Chondrocyte (in vitro differentiated cells): ENCODE measurements around the gene ARHGEF2. TPM values are rescaled to one million over a fixed set of nuclear protein-coding genes. Genes with fewer than 3 reads are reported as not detected.
A peak's percentile ranks its signal among the peaks of the same experiment; 100 is the strongest.
"Not testable (repeated sequence)": the region's sequence is repeated elsewhere in the genome, so short reads cannot be mapped to it uniquely, and the experiment has no call there.

Source experiments
- DNase-seq: peaks from one replicate; pipeline ENCODE4 v3.0.0; 2021; ENCODE audit warnings: mixed read lengths, low spot score
- H3K27ac Mint-ChIP-seq: one replicate; pipeline ENCODE4 v1.8.0; 2021; ENCODE audit warnings: mild to moderate bottlenecking, moderate library complexity, mixed read lengths; ENCODE audit not compliant: unreplicated experiment
- H3K27me3 Mint-ChIP-seq: 2 replicates; pipeline ENCODE4 v1.8.0; 2021; ENCODE audit warnings: low read depth, mixed read lengths
- H3K36me3 Mint-ChIP-seq: 2 replicates; pipeline ENCODE4 v1.8.0; 2021; ENCODE audit warnings: low read depth, mixed read lengths
- H3K4me1 Mint-ChIP-seq: 2 replicates; pipeline ENCODE4 v1.8.0; 2021; ENCODE audit warnings: low read depth, mild to moderate bottlenecking, mixed read lengths
- H3K4me3 Mint-ChIP-seq: one replicate; pipeline ENCODE4 v1.8.0; 2021; ENCODE audit warnings: mild to moderate bottlenecking, moderate library complexity, mixed read lengths; ENCODE audit not compliant: unreplicated experiment
- H3K9me3 Mint-ChIP-seq: 2 replicates; pipeline ENCODE4 v1.8.0; 2021; ENCODE audit warnings: low read depth, mixed read lengths
- CTCF ChIP-seq: fragments of 200-600 bp; sonication (generic); IDR thresholded peaks from 2 replicates; pipeline ENCODE4 v1.5.0; 2021; ENCODE audit warnings: antibody characterized with exemption, mild to moderate bottlenecking, moderate library complexity
- total RNA-seq: library from RNA; stranded (reverse); gene quantifications from 3 replicates; pipeline ENCODE4 v1.2.1, GENCODE V29; 2021

ARHGEF2 gene
- total RNA-seq, 1 donor from 2014 or later: 203 TPM

- H3K9me3 Mint-ChIP-seq: no peaks in the 10 kb centered on the region
- TF ChIP-seq CTCF: no peak
- H3K27ac Mint-ChIP-seq: no peak overlapping the region
- peaks cover 12% of the 10 kb centered on the region for H3K4me1 Mint-ChIP-seq
- H3K4me3 Mint-ChIP-seq: no peak overlapping the region
- no peak for DNase-seq
- H3K36me3 Mint-ChIP-seq: no peaks in the 10 kb centered on the region
- H3K27me3 Mint-ChIP-seq: no peaks in the 10 kb centered on the region
These were observed 11.8 kb upstream of the ARHGEF2 start for GRCh38 chr1:155990005-155990739.

DNA sequence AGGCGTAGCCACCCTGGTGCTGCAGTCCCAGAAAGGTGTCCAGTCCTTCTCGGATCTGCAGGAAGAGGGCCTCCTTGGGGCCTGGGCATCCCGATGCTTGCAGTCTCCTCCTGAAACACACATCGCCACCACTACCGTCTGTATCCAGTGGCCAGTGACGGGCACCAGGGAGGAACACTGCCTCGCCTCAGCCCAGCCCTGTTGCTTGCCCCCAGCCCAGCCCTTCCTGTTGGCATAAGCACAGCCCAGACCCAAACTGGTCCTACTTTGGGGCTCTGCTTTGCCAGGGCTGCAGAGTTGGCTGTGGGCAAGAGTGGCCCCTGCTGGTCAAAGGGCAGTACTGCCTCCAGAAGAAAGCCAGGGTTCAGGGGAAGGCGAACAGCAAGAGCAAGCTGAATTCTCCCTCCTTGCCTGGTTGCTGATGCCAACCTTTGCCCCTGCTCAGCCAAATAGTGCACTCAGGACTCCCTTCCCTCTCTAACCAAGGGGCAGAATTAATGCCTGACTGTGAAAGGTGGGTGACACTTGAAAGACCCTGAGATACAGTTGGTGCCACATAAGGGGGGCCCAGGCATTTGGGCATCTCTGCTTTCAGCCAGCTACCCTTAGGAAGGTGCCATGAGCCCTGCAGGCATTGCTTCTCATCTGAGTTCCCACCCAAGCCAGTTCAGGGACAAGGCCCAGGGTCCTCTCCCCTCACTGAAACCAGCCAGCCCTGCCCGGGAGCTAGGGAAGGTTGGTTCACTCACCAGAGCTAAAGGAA is 11.1 kb upstream of the ARHGEF2 start:
- H3K27ac Mint-ChIP-seq: peak overlapping the region; percentile 82
- DNase-seq: no peak
- peak; percentile 97 for TF ChIP-seq CTCF
- H3K27me3 Mint-ChIP-seq: no peaks in the 10 kb centered on the region
- no peaks in the 10 kb centered on the region for H3K36me3 Mint-ChIP-seq
- no peaks in the 10 kb centered on the region for H3K9me3 Mint-ChIP-seq
- peak overlapping the region; percentile 36 for H3K4me3 Mint-ChIP-seq
- H3K4me1 Mint-ChIP-seq: peaks cover 16% of the 10 kb centered on the region

- peak overlapping the region; percentile 68 for H3K27ac Mint-ChIP-seq
These were observed 6.7 kb upstream of the ARHGEF2 start for GRCh38 chr1:155984903-155985645.

GRCh38 chr1:155984341-155984740 is 6.0 kb upstream of the ARHGEF2 start:
- no peak for DNase-seq
- no peaks in the 10 kb centered on the region for H3K27me3 Mint-ChIP-seq
- peak overlapping the region; percentile 100 for H3K27ac Mint-ChIP-seq
- no peaks in the 10 kb centered on the region for H3K36me3 Mint-ChIP-seq
- H3K9me3 Mint-ChIP-seq: no peaks in the 10 kb centered on the region
- H3K4me1 Mint-ChIP-seq: peaks cover 61% of the 10 kb centered on the region
- H3K4me3 Mint-ChIP-seq: no peak overlapping the region
- TF ChIP-seq CTCF: no peak

More at GRCh38 chr1:155984903-155985645, 6.7 kb upstream of the ARHGEF2 start:
- not testable (repeated sequence) for H3K27me3 Mint-ChIP-seq, DNase-seq, H3K4me3 Mint-ChIP-seq, H3K9me3 Mint-ChIP-seq, H3K36me3 Mint-ChIP-seq
- H3K4me1 Mint-ChIP-seq: peaks cover 56% of the 10 kb centered on the region

- Mint-ChIP-seq H3K27ac (peak overlapping the region; percentile 100), H3K27me3 (no peaks in the 10 kb centered on the region), H3K4me3 (peak overlapping the region; percentile 95), H3K36me3 (no peaks in the 10 kb centered on the region), H3K9me3 (no peaks in the 10 kb centered on the region), H3K4me1 (peaks cover 61% of the 10 kb centered on the region)
- peak; percentile 36 for TF ChIP-seq CTCF
- DNase-seq: no peak
These were observed 5.1 kb upstream of the ARHGEF2 start for GRCh38 chr1:155983191-155984024.
